K562 (cell line): ENCODE measurements around the gene ZNF689. TPM values are rescaled to one million over a fixed set of nuclear protein-coding genes. Genes with fewer than 3 reads are reported as not detected.

Source experiments
- ATAC-seq: fragments of 200-7000 bp; cut with Tn5 transposase; 3 replicates; pipeline ENCODE4 v1.9.1; 2020; ENCODE audit warnings: moderate library complexity
- BruUV-seq: library from RNA; stranded (reverse); fragments of 400-500 nt; replicated peaks from 2 replicates; lab custom pipeline; 2021; lab: Mats Ljungman, UMichigan
- CTCF ChIA-PET: fragments of 300-600 bp; formaldehyde crosslinking; extraction: SDS; loops from one replicate; lab custom pipeline; 2021; ENCODE audit warnings: low intra/inter-chr PET ratio; lab: Yijun Ruan, JAX
- POLR2A ChIA-PET: fragments of 300-600, 350-650 bp; sonication (Branson Sonifier 250); formaldehyde crosslinking; extraction: SDS; loops from one replicate; lab custom pipeline; 2021; ENCODE audit warnings: antibody characterized with exemption, inconsistent platforms; lab: Yijun Ruan, JAX
- DNase-seq, 4 experiments: peaks; one replicate each; pipeline versions ENCODE4 v3.0.0 to v3.0.0-alpha.2; 2011 to 2018; ENCODE audit warnings: low spot score in 3 of 4, mixed read lengths in 3 of 4; ENCODE audit errors: extremely low read depth in 1 of 4
- FAIRE-seq: peaks from 2 replicates; lab custom pipeline; 2011; peaks lifted over from hg19 to GRCh38; lab: Jason Lieb, UNC
- H2AFZ ChIP-seq: 2 replicates; pipeline ENCODE4 v1.6.0; 2011; ENCODE audit warnings: low read depth, low read length, control low read depth, inconsistent platforms
- H3K27ac ChIP-seq: fragments of 200-600 bp; 3 replicates; pipeline ENCODE4 v1.8.0; 2011; ENCODE audit warnings: low read depth, mild to moderate bottlenecking, control low read depth, inconsistent platforms, low read length, moderate library complexity, mixed read lengths; ENCODE audit errors: extremely low read depth
- H3K27me3 ChIP-seq, 2 experiments: fragments of 300-600 bp in 1 of 2; 2 replicates in 1 of 2; 3 replicates in 1 of 2; pipeline versions ENCODE4 v1.6.0 to v1.8.0; 2011; ENCODE audit warnings: inconsistent platforms in 2 of 2, low read length in 2 of 2, mild to moderate bottlenecking in 1 of 2, mixed read lengths in 1 of 2, moderate library complexity in 1 of 2; ENCODE audit not compliant: control insufficient read depth in 2 of 2, insufficient read depth in 2 of 2
- H3K36me3 ChIP-seq: fragments of 300-600 bp; 3 replicates; pipeline ENCODE4 v1.8.0; 2011; ENCODE audit warnings: mild to moderate bottlenecking, low read length, inconsistent platforms; ENCODE audit not compliant: control insufficient read depth, insufficient read depth
- H3K4me1 ChIP-seq, 2 experiments: fragments of 200-600 bp in 1 of 2; replicated peaks in 1 of 2; 2 replicates in 1 of 2; 3 replicates in 1 of 2; pipeline versions ENCODE4 v1.5.1 to v1.8.0; 2011; ENCODE audit warnings: inconsistent platforms in 2 of 2, low read length in 2 of 2, mild to moderate bottlenecking in 1 of 2, mixed read lengths in 1 of 2, moderate library complexity in 1 of 2; ENCODE audit not compliant: control insufficient read depth in 2 of 2, insufficient read depth in 2 of 2
- H3K4me2 ChIP-seq: 2 replicates; pipeline ENCODE4 v1.6.1; 2011; ENCODE audit warnings: low read length, control low read depth, inconsistent platforms, mixed read lengths; ENCODE audit not compliant: insufficient read depth
- H3K4me3 ChIP-seq: fragments of 200-600 bp; sonication (generic), shearing (Covaris generic); 2 replicates; pipeline ENCODE4 v1.5.1; 2016; ENCODE audit warnings: control low read depth, inconsistent platforms
- H3K79me2 ChIP-seq: fragments of 200-600 bp; 3 replicates; pipeline ENCODE4 v1.8.0; 2011; ENCODE audit warnings: low read length, inconsistent platforms; ENCODE audit not compliant: control insufficient read depth, insufficient read depth
- H3K9ac ChIP-seq, 2 experiments: 2 replicates each; pipeline versions ENCODE4 v1.6.0 to v1.6.1; 2011; ENCODE audit warnings: low read depth in 2 of 2, low read length in 2 of 2, control low read depth in 1 of 2, inconsistent platforms in 1 of 2, mild to moderate bottlenecking in 1 of 2, mixed read lengths in 1 of 2; ENCODE audit not compliant: insufficient read depth in 1 of 2
- H3K9me1 ChIP-seq: one replicate; pipeline ENCODE4 v1.6.0; 2011; ENCODE audit warnings: inconsistent platforms, mild to moderate bottlenecking, low read length, moderate library complexity; ENCODE audit not compliant: control insufficient read depth, insufficient read depth
- H3K9me3 ChIP-seq: replicated peaks from 2 replicates; pipeline ENCODE4 v1.5.1; 2011; ENCODE audit warnings: low read depth, low read length, inconsistent platforms; ENCODE audit not compliant: control insufficient read depth, insufficient read depth
- H4K20me1 ChIP-seq: replicated peaks from 2 replicates; pipeline ENCODE4 v1.6.1; 2011; ENCODE audit warnings: low read length, inconsistent platforms, mixed read lengths; ENCODE audit not compliant: control insufficient read depth, insufficient read depth
- ADNP ChIP-seq: fragments of 200-800 bp; sonication (Bioruptor generic); IDR thresholded peaks from 2 replicates; pipeline ENCODE4 v1.6.1; 2016; ENCODE audit warnings: missing genetic modification characterization, missing compliant biosample characterization
- ARID1B ChIP-seq: fragments of 450-650 bp; IDR thresholded peaks from 2 replicates; pipeline ENCODE4 v1.6.1; 2016; ENCODE audit warnings: antibody characterized with exemption, mild to moderate bottlenecking, inconsistent platforms
- ELF2 ChIP-seq: fragments of 250-450 bp; sonication (Bioruptor Pico); IDR thresholded peaks from 2 replicates; pipeline ENCODE4 v1.5.0; 2021; ENCODE audit warnings: mild to moderate bottlenecking
- ELK3 ChIP-seq: fragments of 450-650 bp; formaldehyde crosslinking; IDR thresholded peaks from 2 replicates; pipeline ENCODE4 v1.4.0; 2020; ENCODE audit warnings: mild to moderate bottlenecking
- FOXM1 ChIP-seq, 2 experiments: fragments of 450-650 bp in 1 of 2; sonication (generic) in 1 of 2; formaldehyde crosslinking in 1 of 2; IDR thresholded peaks; 2 replicates each; pipeline versions ENCODE4 v1.6.1 to v1.9.0; 2017 to 2022; ENCODE audit warnings: low read depth in 2 of 2, mild to moderate bottlenecking in 2 of 2, missing genetic modification reagents in 1 of 2, moderate library complexity in 1 of 2
- KLF10 ChIP-seq: fragments of 250-450 bp; sonication (Bioruptor Pico); IDR thresholded peaks from 2 replicates; pipeline ENCODE4 v1.6.1; 2021; ENCODE audit warnings: matching md5 sums
- NR2C2 ChIP-seq, 2 experiments: fragments of 200-800 bp in 1 of 2; sonication (Bioruptor generic) in 1 of 2; sonication (generic) in 1 of 2; formaldehyde crosslinking in 1 of 2; IDR thresholded peaks; 2 replicates each; pipeline versions ENCODE4 v1.6.1 to v1.8.0; 2016 to 2022; ENCODE audit warnings: mild to moderate bottlenecking in 1 of 2, missing compliant biosample characterization in 1 of 2, missing genetic modification characterization in 1 of 2, missing genetic modification reagents in 1 of 2
- PHB ChIP-seq: fragments of 250-450 bp; sonication (Bioruptor Pico); IDR thresholded peaks from 2 replicates; pipeline ENCODE4 v1.5.0; 2021
- SAFB2 ChIP-seq: fragments of 200-400 bp; formaldehyde crosslinking; IDR thresholded peaks from 2 replicates; pipeline ENCODE4 v1.6.1; 2018; ENCODE audit warnings: borderline replicate concordance, low read length, low read depth, moderate library complexity; ENCODE audit not compliant: severe bottlenecking
- SMARCA4 ChIP-seq: fragments of 450-650 bp; IDR thresholded peaks from 2 replicates; pipeline ENCODE4 v1.6.1; 2016
- U2AF2 ChIP-seq: fragments of 200-400 bp; formaldehyde crosslinking; optimal IDR thresholded peaks from 2 replicates; pipeline ENCODE3; 2017; ENCODE audit warnings: low read depth, mild to moderate bottlenecking, low read length
- XRCC3 ChIP-seq: fragments of 450-650 bp; IDR thresholded peaks from 2 replicates; pipeline ENCODE4 v1.6.1; 2017; ENCODE audit warnings: mild to moderate bottlenecking, moderate library complexity
- ZKSCAN1 ChIP-seq: fragments of 150-350 bp; IDR thresholded peaks from 2 replicates; pipeline ENCODE4 v1.6.1; 2016; ENCODE audit warnings: low read depth, low read length
- ZNF184 ChIP-seq: sonication (generic); formaldehyde crosslinking; IDR thresholded peaks from 2 replicates; pipeline ENCODE4 v1.5.0; 2020; ENCODE audit warnings: missing genetic modification reagents
- WGBS: fragments of 100-300 bp; shearing (Covaris generic); methylation state at CpG from one replicate; pipeline ENCODE4 v1.1.6; 2016; ENCODE audit warnings: low coverage, mixed read lengths; ENCODE audit not compliant: insufficient coverage; ENCODE audit errors: missing lambda C conversion rate; 5-methylcytosine and 5-hydroxymethylcytosine counted together
- in situ Hi-C: fragments of 300-500 bp; cut with MboI; formaldehyde crosslinking; loops from 4 replicates; pipeline ENCODE4 v1.15.0; 2018; ENCODE audit warnings: inconsistent platforms, mixed read lengths
- intact Hi-C: fragments of 100-400 bp; cut with micrococcal nuclease; formaldehyde crosslinking; loops from 2 replicates; pipeline ENCODE4 v1.14.2; 2022
- polyA plus RNA-seq, 8 experiments: library from polyadenylated mRNA; depleted of rRNA in 4 of 8; stranded (reverse) in 5 of 8; unstranded in 3 of 8; fragments of >200 nt; fragmentation: Nextera tagmentation in 2 of 8; fragmentation: Illumina TruSeq in 1 of 8; extraction: Ambion mirVana in 2 of 8; extraction: Trizol in 1 of 8; gene quantifications; 2 replicates each; pipeline versions ENCODE4 v1.2.1 to v1.2.3, GENCODE V29; 2011 to 2014; ENCODE audit warnings: inconsistent platforms in 1 of 8, missing spikeins in 1 of 8
- total RNA-seq, 7 experiments: library from RNA; depleted of rRNA in 6 of 7; stranded (reverse); fragments of >200 nt in 6 of 7; fragmentation: Illumina TruSeq in 2 of 7; extraction: Trizol in 2 of 7; gene quantifications; 2 replicates each; pipeline versions ENCODE4 v1.2.1 to v1.2.3, GENCODE V29; 2011 to 2021; ENCODE audit warnings: low replicate concordance in 1 of 7

Gene ZNF689
- total and polyA plus RNA-seq, 9 of the 15 experiments (the other 6 are each of a cell fraction or from before 2014, with no cell fraction given): 5.4 to 15.4 (median 10.8) TPM

GRCh38 chr16:30619638-30620037 is 9.4 kb upstream of the ZNF689 start:
- Histone ChIP-seq H3K36me3 (no peaks in the 10 kb centered on the region), H4K20me1 (no peaks in the 10 kb centered on the region), H3K4me2 (no peak overlapping the region), H3K4me3 (no peak overlapping the region), H3K27me3 (no peaks in the 10 kb centered on the region), H3K9me1 (no peaks in the 10 kb centered on the region), H3K9me3 (peaks cover 18% of the 10 kb centered on the region), H3K4me1 (peaks cover 9% of the 10 kb centered on the region in 2 experiments; a peak in 4 of 5 replicates), H3K9ac (no peak overlapping the region), H3K27ac (no peak overlapping the region), H3K79me2 (no peaks in the 10 kb centered on the region), H2AFZ (no peak overlapping the region)
- WGBS: 57% methylated on average over 5 of the region's 5 CpGs
- intact Hi-C loops: no loop called here
- ATAC-seq (no peak), FAIRE-seq (no peak), DNase-seq (no peak)
- ChIA-PET POLR2A (interaction anchor here (0.6 to 0.7 kb wide), 3 partner anchors 74 to 558 kb away, joined by 3 read pairs; no protein-coding TSS in a partner anchor), CTCF (no interaction called here)
- in situ Hi-C loops: loop anchor here (10.0 kb wide), 1 partner anchor 185 kb away; the partner anchor contains the start of gene DCTPP1
- BruUV-seq: no TSS peak
- TF ChIP-seq ARID1B: no peak
- TF ChIP-seq ZKSCAN1: no peak
- TF ChIP-seq ELF2 (CRISPR knock-in tag): no peak

DNA sequence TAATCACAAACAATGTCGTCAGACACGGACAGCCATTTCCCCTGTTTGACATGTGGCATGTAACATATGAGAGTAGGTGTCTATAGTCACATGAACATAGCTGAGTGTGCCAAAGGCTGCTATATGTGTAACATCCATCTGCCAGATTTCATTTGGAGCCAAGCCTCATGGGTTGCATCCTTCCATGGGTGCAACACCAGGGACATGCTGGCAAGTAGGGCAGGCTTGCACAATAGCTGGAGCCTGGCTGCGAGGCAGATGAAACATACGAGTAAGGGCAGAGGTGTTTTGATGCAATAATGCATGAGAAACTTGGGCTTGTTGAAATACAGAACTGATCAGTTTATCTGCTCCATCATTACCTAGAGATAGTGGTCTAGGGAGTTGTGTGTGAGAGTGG is 9.0 kb upstream of the ZNF689 start:
- Histone ChIP-seq H3K36me3 (no peaks in the 10 kb centered on the region), H3K9me3 (peaks cover 17% of the 10 kb centered on the region), H3K9me1 (no peaks in the 10 kb centered on the region), H3K27ac (no peak overlapping the region), H3K4me3 (no peak overlapping the region), H3K4me1 (peaks cover 6 to 9% of the 10 kb centered on the region in 2 experiments), H3K79me2 (no peaks in the 10 kb centered on the region), H4K20me1 (no peaks in the 10 kb centered on the region), H3K27me3 (no peaks in the 10 kb centered on the region), H2AFZ (0 out of 2 replicates have a peak overlapping the region, but pooled peaks have one; percentile 26), H3K9ac (no peak overlapping the region), H3K4me2 (no peak overlapping the region)
- in situ Hi-C loops: no loop called here
- WGBS: 51% methylated on average over 4 of the region's 4 CpGs
- no peak for DNase-seq
- FAIRE-seq: no peak
- CTCF ChIA-PET: no interaction called here
- POLR2A ChIA-PET: interaction anchor here (0.7 kb wide), 1 partner anchor 558 kb away, joined by 3 read pairs; no protein-coding TSS in a partner anchor
- no TSS peak for BruUV-seq
- intact Hi-C loops: no loop called here
- ATAC-seq: no peak
- TF ChIP-seq KLF10 (CRISPR knock-in tag): no peak
- TF ChIP-seq U2AF2: no peak
- TF ChIP-seq ZNF184: no peak
- TF ChIP-seq SAFB2: no peak
- no peak for TF ChIP-seq SMARCA4
- no peak for TF ChIP-seq PHB (CRISPR knock-in tag)
- TF ChIP-seq XRCC3: no peak
- TF ChIP-seq NR2C2 (CRISPR knock-in tag; IDR thresholded peaks at IDR 0.05): no peak
- TF ChIP-seq NR2C2 (tag; IDR thresholded peaks at IDR 0.05): no peak
- no peak for TF ChIP-seq ADNP (tag)
- TF ChIP-seq FOXM1 (IDR thresholded peaks at IDR 0.05; ENCODE audit: low read depth): no peak
- no peak for TF ChIP-seq FOXM1 (CRISPR knock-in tag; IDR thresholded peaks at IDR 0.05; ENCODE audit: low read depth)
- no peak for TF ChIP-seq ELK3 (CRISPR knock-in tag)
